Measurements from ENCODE around the gene ARHGEF1.

DNA sequence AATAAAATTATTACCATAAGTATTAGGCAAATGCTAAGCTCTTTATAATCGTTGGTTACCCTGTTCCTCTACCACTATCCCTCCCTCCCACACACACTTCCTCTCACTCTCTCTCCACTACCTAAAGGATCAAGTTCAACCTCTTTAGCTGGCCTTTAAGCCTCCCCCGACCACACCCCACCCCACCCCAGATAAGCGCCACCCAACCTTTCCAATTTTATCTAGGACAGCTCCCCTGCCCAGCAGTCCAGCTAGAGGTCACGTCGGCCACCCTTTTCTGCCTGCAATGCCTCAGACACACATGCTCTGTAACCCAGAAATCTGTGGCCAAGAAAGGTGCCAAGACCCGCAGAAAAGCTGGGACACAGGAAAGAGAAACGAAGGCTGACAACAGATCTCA, 39.6 kb upstream of the ARHGEF1 start:
- TF ChIP-seq, protein P1, sequence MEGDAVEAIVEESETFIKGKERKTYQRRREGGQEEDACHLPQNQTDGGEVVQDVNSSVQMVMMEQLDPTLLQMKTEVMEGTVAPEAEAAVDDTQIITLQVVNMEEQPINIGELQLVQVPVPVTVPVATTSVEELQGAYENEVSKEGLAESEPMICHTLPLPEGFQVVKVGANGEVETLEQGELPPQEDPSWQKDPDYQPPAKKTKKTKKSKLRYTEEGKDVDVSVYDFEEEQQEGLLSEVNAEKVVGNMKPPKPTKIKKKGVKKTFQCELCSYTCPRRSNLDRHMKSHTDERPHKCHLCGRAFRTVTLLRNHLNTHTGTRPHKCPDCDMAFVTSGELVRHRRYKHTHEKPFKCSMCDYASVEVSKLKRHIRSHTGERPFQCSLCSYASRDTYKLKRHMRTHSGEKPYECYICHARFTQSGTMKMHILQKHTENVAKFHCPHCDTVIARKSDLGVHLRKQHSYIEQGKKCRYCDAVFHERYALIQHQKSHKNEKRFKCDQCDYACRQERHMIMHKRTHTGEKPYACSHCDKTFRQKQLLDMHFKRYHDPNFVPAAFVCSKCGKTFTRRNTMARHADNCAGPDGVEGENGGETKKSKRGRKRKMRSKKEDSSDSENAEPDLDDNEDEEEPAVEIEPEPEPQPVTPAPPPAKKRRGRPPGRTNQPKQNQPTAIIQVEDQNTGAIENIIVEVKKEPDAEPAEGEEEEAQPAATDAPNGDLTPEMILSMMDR (IDR thresholded peaks at IDR 0.05), result no peak
- TF ChIP-seq POLR2AphosphoS5 (IDR thresholded peaks at IDR 0.05), result no peak
